Fibroblast of the conjunctiva (primary cell): ENCODE results near the gene ARHGAP15.
A peak's percentile ranks its signal among the peaks of the same experiment; 100 is the strongest.

Source experiments
- DNase-seq: peaks from one replicate; pipeline ENCODE4 v3.0.0-alpha.2; 2010; ENCODE audit warnings: low read depth

ARHGAP15 gene

DNA sequence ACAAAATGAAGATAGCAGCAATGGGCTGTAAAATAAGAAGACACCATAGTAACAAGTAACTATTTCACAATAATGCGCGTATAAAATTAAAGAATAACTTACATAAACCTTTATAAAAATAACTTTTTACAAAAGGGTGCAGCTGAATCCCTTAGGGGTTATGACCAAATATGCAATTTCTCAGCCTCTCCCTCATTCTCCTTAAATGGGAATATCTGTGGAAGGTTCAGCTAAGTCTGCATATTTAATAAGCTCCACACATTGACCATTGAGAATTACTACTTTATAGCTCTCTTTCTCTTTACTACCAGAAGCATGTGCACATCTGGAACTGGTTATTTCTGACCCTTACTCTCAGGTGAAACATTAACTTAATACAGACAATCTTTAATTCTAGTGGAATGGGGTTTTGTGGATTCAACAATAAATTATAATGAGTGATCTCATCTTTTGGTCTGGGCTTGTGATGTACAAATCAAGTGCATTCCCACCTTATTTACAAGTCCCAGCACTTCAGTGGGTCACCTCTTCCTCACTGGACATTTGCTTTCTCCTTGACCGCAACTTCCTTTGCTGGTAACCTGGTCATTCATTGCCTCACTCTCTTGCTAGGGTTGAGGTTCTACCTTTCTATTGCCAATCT is 15.7 kb downstream of the ARHGAP15 start:
- no peak for DNase-seq

- DNase-seq = no peak
These were observed 17.1 kb downstream of the ARHGAP15 start for GRCh38 chr2:143146366-143146765.

- no peak for DNase-seq
These were observed 17.8 kb downstream of the ARHGAP15 start for GRCh38 chr2:143146815-143147530.

GRCh38 chr2:143148011-143148410 is 18.8 kb downstream of the ARHGAP15 start:
- DNase-seq = no peak

DNA sequence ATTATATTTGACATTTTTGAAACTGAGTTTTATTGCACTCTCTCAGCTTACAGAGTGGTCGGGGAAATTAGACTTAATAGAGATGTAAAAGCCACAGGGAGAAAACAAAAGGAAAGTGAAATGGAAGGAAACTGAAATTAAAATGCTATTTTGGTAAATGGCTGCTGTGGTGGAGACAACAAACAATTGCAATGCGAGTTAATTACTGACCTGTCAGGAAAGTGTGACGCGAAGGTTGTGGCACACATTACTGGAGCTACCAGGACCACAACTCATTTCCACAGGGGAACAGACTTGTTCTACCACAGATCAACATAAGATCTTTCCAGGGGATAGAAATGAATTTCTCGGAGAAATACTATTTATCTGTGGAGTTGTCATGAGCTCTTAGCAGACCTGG is 19.5 kb downstream of the ARHGAP15 start:
- no peak for DNase-seq

DNA sequence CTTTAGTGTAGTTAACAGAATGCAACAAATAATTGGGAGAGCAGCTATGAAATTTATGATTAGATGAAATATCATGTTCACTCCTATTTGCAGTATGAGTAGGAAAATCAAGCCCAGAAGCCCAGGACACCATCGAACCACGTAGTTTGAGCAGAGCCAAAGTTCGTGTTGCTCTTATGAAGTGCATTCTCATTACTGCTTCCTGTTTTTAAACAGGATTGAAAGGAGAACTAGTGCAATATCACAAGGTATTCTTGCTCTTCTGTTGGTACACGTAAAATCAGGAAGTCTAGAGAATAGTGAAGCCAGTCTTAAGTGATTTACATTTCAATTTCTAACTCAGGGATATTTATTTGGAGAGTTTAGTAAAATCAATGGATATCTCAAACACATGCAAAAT is 21.1 kb downstream of the ARHGAP15 start:
- no peak for DNase-seq

DNA sequence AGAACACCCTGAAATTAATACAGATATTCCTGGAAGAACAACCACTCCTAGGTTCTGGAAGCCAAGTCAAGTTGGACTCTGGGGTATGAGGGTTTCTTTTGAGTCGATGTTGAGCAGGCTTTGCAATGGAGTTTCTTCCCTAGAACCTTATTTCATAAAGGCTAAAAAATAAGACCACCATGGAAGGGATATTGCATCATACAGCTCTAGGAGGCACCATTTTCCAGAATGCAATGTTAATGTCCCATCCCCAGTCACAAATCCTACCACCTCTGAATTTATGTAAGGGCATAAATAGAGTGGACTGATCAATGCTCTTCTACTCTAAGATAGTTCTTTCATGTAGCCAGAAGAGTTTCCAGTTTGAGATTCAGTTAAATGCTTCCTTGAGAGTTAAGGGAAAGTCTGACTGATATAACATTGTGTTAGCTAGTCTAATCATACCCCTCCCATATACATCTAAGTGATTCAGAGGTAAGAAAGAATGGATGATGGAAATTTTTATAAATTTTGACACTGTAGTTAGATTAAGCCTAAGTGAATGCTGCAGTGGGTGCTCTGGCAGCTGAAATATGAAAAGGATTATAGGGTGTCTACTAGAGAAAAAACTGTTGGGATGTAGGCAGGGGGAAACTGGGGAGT is 22.0 kb downstream of the ARHGAP15 start:
- DNase-seq = no peak

- no peak for DNase-seq
These were observed 23.0 kb downstream of the ARHGAP15 start for GRCh38 chr2:143152219-143152618.

- DNase-seq = no peak
These were observed 23.4 kb downstream of the ARHGAP15 start for GRCh38 chr2:143152637-143153036.

DNA sequence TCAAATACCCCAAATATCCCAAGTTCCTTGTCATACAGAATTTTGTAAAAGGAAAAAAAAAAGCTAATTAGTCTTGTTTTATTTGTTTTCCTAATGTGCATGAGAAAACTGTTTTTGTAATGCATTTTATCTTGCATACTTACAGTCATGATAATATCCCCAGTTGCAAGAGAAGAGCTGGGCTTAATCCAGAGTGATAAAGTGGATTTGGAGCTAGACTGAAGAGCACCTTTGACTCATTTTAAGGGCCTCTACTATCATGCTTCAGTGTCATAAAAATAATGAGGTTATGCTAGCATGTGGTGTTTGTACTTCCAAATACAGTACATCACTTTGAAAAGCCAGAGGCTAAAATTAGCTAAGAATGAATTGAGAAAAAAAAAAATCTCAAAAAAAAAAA is 26.4 kb downstream of the ARHGAP15 start:
- no peak for DNase-seq

- DNase-seq = no peak
These were observed 27.8 kb downstream of the ARHGAP15 start for GRCh38 chr2:143157001-143157400.

DNA sequence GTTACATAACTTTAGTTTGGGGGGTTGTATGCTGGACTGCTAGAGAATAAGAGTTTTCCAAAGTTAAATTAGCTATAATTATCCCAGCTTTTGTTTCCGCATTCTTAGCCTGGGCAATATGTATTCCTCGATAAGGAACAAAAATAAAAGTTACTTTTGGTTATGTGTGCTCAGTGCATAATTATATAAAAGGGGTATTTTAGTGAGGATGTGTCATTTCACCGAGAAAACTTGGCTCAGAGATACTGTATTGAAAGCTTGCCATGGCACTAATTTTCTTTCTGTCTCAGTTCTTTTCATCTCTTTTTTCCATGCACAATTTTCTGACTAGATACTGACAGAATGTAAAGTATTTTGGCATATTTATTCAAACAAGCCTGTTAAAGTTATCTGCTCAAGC is 28.2 kb downstream of the ARHGAP15 start:
- DNase-seq = no peak

DNA sequence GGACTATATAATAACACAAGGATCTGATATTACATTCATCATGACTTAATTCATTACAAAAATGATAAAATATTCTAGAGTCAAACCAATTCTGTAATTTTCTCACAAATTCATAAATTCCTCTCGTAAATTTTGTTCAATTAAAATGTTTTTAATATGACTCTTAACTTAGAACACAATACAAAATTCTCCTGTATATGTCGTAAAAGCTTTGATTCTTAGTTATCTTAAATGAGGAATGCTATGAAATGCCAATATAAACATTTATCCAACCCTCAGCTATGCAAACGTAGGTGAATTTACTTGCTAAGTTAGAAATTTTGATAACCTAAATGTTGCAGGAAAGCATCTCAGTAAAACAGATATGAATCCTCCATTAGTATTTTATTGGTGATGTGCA is 28.9 kb downstream of the ARHGAP15 start:
- DNase-seq = no peak

GRCh38 chr2:143158551-143159485 is 29.6 kb downstream of the ARHGAP15 start:
- DNase-seq = no peak

- no peak for DNase-seq
These were observed 30.2 kb downstream of the ARHGAP15 start for GRCh38 chr2:143159486-143159840.

GRCh38 chr2:143160732-143161707 is 31.8 kb downstream of the ARHGAP15 start:
- no peak for DNase-seq

GRCh38 chr2:143162123-143162837 is 33.1 kb downstream of the ARHGAP15 start:
- DNase-seq = peak; percentile 45

GRCh38 chr2:143162997-143163396 is 33.8 kb downstream of the ARHGAP15 start:
- DNase-seq = no peak

DNA sequence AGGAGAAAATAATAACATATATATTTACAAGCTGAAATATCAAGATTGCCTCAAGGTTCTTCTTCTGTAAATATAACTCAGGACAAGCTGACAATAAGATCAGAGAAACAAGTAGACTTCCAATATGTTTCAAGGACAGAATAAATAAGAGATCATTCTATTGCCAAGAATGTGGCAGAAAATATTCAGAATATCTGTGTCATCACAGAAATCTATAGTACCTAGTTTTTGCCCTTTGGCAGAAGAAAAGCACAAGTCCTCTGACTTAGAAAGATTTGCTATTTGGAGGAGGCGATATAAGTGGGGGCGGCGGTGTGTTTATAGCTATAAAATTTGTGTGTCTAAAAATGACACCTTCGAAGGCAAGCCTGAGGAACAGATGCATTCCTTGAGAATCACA is 34.3 kb downstream of the ARHGAP15 start:
- no peak for DNase-seq

- DNase-seq = no peak
These were observed 36.1 kb downstream of the ARHGAP15 start for GRCh38 chr2:143165291-143165690.

- no peak for DNase-seq
These were observed 39.9 kb downstream of the ARHGAP15 start for GRCh38 chr2:143169105-143169504.
